HepG2 (cell line): ENCODE measurements around the gene COQ7. TPM values are rescaled to one million over a fixed set of nuclear protein-coding genes. Genes with fewer than 3 reads are reported as not detected.

Experiments used
- ARNT ChIP-seq: fragments of 450-650 bp; IDR thresholded peaks from 2 replicates; pipeline ENCODE4 v1.6.1; 2017
- CEBPB ChIP-seq: IDR thresholded peaks from 2 replicates; pipeline ENCODE4 v1.6.1; 2011; ENCODE audit warnings: low read depth, low read length, improper control_type of control experiment, borderline replicate concordance
- CREB1 ChIP-seq, 2 experiments: fragments of 450-650 bp in 1 of 2; IDR thresholded peaks; 2 replicates each; pipeline ENCODE4 v1.6.1; 2016 to 2017; ENCODE audit warnings: control low read depth in 1 of 2, mild to moderate bottlenecking in 1 of 2, missing compliant biosample characterization in 1 of 2, missing genetic modification characterization in 1 of 2
- ELF1 ChIP-seq: sonication (generic); formaldehyde crosslinking; IDR thresholded peaks from 2 replicates; pipeline ENCODE4 v1.4.0; 2020; ENCODE audit warnings: missing genetic modification reagents
- FOXO1 ChIP-seq: sonication (generic); formaldehyde crosslinking; IDR thresholded peaks from 2 replicates; pipeline ENCODE4 v1.4.0; 2020; ENCODE audit warnings: missing genetic modification reagents
- GLI4 ChIP-seq: sonication (generic); formaldehyde crosslinking; IDR thresholded peaks from 2 replicates; pipeline ENCODE4 v1.5.1; 2020; ENCODE audit warnings: missing genetic modification reagents, mild to moderate bottlenecking, moderate library complexity, borderline replicate concordance
- MBNL3 ChIP-seq: fragments of 250-450 bp; sonication (Bioruptor Pico); conservative IDR thresholded peaks from 2 replicates; pipeline ENCODE4 v1.8.0; 2022; ENCODE audit warnings: mild to moderate bottlenecking, inconsistent platforms
- MIER2 ChIP-seq: IDR thresholded peaks from 2 replicates; pipeline ENCODE4 v1.6.1; 2016; ENCODE audit warnings: missing biosample characterization, missing genetic modification reagents
- REL ChIP-seq: sonication (generic); formaldehyde crosslinking; conservative IDR thresholded peaks from 2 replicates; pipeline ENCODE4 v1.8.0; 2022; ENCODE audit warnings: mild to moderate bottlenecking, missing genetic modification reagents, moderate library complexity
- SNRNP70 ChIP-seq: fragments of 200-400 bp; formaldehyde crosslinking; IDR thresholded peaks from 2 replicates; pipeline ENCODE4 v1.6.1; 2017; ENCODE audit warnings: mild to moderate bottlenecking, low read depth, low read length, moderate library complexity
- TBL1XR1 ChIP-seq: fragments of 150-350 bp; IDR thresholded peaks from 2 replicates; pipeline ENCODE4 v1.6.1; 2014; ENCODE audit warnings: borderline replicate concordance, low read length; ENCODE audit not compliant: partially characterized antibody
- TEAD2 ChIP-seq: sonication (generic); formaldehyde crosslinking; IDR thresholded peaks from 2 replicates; pipeline ENCODE4 v1.9.0; 2021; ENCODE audit warnings: missing genetic modification reagents
- ZKSCAN1 ChIP-seq: fragments of 150-350 bp; IDR thresholded peaks from 2 replicates; pipeline ENCODE4 v1.6.1; 2014; ENCODE audit warnings: low read length
- ZKSCAN8 ChIP-seq: IDR thresholded peaks from 2 replicates; pipeline ENCODE4 v1.6.1; 2016; ENCODE audit warnings: borderline replicate concordance, missing genetic modification reagents, missing compliant biosample characterization
- ZNF329 ChIP-seq: sonication (generic); formaldehyde crosslinking; IDR thresholded peaks from 2 replicates; pipeline ENCODE4 v1.9.0; 2021; ENCODE audit warnings: low read depth, mild to moderate bottlenecking, missing genetic modification reagents
- polyA plus RNA-seq, 8 experiments: library from polyadenylated mRNA; depleted of rRNA in 3 of 8; stranded (reverse) in 7 of 8; unstranded in 1 of 8; fragments of >200 nt; fragmentation: Illumina TruSeq in 4 of 8; extraction: Trizol in 4 of 8; gene quantifications; 2 replicates each; pipeline versions ENCODE4 v1.2.1 to v1.2.3, GENCODE V29; 2011 to 2016; ENCODE audit warnings: low read depth in 4 of 8, missing spikeins in 1 of 8, mixed read lengths in 1 of 8; ENCODE audit not compliant: insufficient read depth in 1 of 8
- total RNA-seq, 5 experiments: library from RNA; depleted of rRNA; stranded (reverse); fragments of >200 nt; fragmentation: Illumina TruSeq; extraction: Trizol; gene quantifications; 2 replicates each; pipeline ENCODE4 v1.2.3, GENCODE V29; 2016; ENCODE audit warnings: low read depth in 1 of 5
- TF ChIP-seq, protein P1 (sequence below): sonication (generic); formaldehyde crosslinking; IDR thresholded peaks from 2 replicates; pipeline ENCODE4 v1.5.1; 2020; ENCODE audit warnings: mild to moderate bottlenecking, missing genetic modification reagents, borderline replicate concordance
- TF ChIP-seq, protein P2 (sequence below): IDR thresholded peaks from 2 replicates; pipeline ENCODE4 v1.6.1; 2016; ENCODE audit warnings: low read depth, control low read depth
- TF ChIP-seq, protein P3 (sequence below): sonication (generic); formaldehyde crosslinking; conservative IDR thresholded peaks from 2 replicates; pipeline ENCODE4 v1.4.0; 2020; ENCODE audit warnings: missing genetic modification reagents
- TF ChIP-seq, protein P4 (sequence below): sonication (generic); formaldehyde crosslinking; IDR thresholded peaks from 2 replicates; pipeline ENCODE4 v1.4.0; 2020; ENCODE audit warnings: low read depth, mild to moderate bottlenecking, missing genetic modification reagents

Gene COQ7
- total and polyA plus RNA-seq, 2 of the 13 experiments (the other 11 are each of a cell fraction or from before 2014, with no cell fraction given) = 20.1 to 45.7 TPM

DNA sequence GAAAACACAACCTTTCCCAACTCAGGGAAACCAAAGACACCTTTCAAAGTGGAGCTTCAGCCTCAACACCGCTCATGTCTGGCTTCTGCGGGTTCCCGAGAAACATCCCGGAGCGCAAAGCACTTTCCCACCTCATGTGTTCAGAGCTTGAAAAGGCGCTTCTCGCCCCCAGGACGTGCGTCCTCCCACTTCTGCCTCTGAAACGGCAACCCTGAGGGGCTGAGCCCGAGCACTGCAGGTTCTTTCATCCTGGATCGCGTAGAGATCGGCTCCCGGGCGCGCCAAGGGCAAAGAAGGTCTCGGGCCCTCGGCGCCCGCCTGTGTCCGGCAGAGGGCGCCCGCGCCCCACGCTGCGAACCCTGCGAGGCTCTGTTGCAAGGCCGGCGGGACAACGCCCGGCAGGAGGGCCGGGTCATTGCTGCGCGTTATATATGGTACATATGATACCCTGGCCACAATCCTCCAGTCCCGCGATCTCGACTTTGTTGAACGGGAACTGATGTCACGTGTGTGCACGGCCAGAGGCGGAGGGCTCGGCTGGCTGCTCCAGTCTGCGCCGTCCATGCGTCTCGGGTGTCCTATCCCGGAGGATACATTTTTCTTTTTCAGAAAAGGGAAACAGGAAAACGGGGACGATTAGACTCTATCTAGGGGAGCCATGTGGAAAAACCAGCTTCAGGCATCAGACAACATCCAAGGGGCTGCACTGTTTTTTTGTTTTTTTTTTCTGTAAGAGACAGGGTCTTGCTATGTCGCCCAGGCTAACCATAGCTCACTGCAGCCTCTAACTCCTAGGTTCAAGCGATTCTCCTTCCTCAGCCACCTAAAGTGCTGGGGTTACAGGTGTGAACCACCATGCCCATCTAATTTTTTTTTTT is 19.1 kb downstream of the COQ7 start (continued):
- TF ChIP-seq MBNL3 (no peak), CEBPB (peak; percentile 93), SNRNP70 (no peak), ZKSCAN1 (peak; percentile 52; the same call in 1 of the 2 replicates), ELF1 (no peak; the same call in 1 of the 2 replicates), ARNT (no peak), MIER2 (CRISPR knock-in tag) (peak; percentile 83; the same call in 1 of the 2 replicates), FOXO1 (CRISPR knock-in tag) (peak; percentile 72; the same call in 1 of the 2 replicates), TBL1XR1 (peak; percentile 73), CREB1 (IDR thresholded peaks at IDR 0.05) (no peak), CREB1 (CRISPR knock-in tag; IDR thresholded peaks at IDR 0.05) (no peak), ZKSCAN8 (peak; percentile 51; the same call in 1 of the 2 replicates), GLI4 (peak; percentile 45; the same call in 1 of the 2 replicates), ZNF329 (CRISPR knock-in tag) (peak; percentile 85; the same call in 1 of the 2 replicates), TEAD2 (CRISPR knock-in tag) (no peak; the same call in 1 of the 2 replicates), REL (CRISPR knock-in tag) (no peak)
- TF ChIP-seq, protein P1, sequence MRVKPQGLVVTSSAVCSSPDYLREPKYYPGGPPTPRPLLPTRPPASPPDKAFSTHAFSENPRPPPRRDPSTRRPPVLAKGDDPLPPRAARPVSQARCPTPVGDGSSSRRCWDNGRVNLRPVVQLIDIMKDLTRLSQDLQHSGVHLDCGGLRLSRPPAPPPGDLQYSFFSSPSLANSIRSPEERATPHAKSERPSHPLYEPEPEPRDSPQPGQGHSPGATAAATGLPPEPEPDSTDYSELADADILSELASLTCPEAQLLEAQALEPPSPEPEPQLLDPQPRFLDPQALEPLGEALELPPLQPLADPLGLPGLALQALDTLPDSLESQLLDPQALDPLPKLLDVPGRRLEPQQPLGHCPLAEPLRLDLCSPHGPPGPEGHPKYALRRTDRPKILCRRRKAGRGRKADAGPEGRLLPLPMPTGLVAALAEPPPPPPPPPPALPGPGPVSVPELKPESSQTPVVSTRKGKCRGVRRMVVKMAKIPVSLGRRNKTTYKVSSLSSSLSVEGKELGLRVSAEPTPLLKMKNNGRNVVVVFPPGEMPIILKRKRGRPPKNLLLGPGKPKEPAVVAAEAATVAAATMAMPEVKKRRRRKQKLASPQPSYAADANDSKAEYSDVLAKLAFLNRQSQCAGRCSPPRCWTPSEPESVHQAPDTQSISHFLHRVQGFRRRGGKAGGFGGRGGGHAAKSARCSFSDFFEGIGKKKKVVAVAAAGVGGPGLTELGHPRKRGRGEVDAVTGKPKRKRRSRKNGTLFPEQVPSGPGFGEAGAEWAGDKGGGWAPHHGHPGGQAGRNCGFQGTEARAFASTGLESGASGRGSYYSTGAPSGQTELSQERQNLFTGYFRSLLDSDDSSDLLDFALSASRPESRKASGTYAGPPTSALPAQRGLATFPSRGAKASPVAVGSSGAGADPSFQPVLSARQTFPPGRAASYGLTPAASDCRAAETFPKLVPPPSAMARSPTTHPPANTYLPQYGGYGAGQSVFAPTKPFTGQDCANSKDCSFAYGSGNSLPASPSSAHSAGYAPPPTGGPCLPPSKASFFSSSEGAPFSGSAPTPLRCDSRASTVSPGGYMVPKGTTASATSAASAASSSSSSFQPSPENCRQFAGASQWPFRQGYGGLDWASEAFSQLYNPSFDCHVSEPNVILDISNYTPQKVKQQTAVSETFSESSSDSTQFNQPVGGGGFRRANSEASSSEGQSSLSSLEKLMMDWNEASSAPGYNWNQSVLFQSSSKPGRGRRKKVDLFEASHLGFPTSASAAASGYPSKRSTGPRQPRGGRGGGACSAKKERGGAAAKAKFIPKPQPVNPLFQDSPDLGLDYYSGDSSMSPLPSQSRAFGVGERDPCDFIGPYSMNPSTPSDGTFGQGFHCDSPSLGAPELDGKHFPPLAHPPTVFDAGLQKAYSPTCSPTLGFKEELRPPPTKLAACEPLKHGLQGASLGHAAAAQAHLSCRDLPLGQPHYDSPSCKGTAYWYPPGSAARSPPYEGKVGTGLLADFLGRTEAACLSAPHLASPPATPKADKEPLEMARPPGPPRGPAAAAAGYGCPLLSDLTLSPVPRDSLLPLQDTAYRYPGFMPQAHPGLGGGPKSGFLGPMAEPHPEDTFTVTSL (CRISPR knock-in tag) = peak; percentile 71; the same call in 1 of the 2 replicates
- TF ChIP-seq, protein P2, sequence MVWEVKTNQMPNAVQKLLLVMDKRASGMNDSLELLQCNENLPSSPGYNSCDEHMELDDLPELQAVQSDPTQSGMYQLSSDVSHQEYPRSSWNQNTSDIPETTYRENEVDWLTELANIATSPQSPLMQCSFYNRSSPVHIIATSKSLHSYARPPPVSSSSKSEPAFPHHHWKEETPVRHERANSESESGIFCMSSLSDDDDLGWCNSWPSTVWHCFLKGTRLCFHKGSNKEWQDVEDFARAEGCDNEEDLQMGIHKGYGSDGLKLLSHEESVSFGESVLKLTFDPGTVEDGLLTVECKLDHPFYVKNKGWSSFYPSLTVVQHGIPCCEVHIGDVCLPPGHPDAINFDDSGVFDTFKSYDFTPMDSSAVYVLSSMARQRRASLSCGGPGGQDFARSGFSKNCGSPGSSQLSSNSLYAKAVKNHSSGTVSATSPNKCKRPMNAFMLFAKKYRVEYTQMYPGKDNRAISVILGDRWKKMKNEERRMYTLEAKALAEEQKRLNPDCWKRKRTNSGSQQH (CRISPR knock-in tag) = peak; percentile 79
- TF ChIP-seq, protein P3, sequence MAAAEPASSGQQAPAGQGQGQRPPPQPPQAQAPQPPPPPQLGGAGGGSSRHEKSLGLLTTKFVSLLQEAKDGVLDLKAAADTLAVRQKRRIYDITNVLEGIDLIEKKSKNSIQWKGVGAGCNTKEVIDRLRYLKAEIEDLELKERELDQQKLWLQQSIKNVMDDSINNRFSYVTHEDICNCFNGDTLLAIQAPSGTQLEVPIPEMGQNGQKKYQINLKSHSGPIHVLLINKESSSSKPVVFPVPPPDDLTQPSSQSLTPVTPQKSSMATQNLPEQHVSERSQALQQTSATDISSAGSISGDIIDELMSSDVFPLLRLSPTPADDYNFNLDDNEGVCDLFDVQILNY (CRISPR knock-in tag) = no peak; the same call in none of the 2 replicates
- TF ChIP-seq, protein P4, sequence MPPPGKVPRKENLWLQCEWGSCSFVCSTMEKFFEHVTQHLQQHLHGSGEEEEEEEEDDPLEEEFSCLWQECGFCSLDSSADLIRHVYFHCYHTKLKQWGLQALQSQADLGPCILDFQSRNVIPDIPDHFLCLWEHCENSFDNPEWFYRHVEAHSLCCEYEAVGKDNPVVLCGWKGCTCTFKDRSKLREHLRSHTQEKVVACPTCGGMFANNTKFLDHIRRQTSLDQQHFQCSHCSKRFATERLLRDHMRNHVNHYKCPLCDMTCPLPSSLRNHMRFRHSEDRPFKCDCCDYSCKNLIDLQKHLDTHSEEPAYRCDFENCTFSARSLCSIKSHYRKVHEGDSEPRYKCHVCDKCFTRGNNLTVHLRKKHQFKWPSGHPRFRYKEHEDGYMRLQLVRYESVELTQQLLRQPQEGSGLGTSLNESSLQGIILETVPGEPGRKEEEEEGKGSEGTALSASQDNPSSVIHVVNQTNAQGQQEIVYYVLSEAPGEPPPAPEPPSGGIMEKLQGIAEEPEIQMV (CRISPR knock-in tag) = peak; percentile 89
